K562 (cell line): Measurements from ENCODE around the gene SNUPN. TPM values are rescaled to one million over a fixed set of nuclear protein-coding genes. Genes with fewer than 3 reads are reported as not detected.

Experiments
- BRF1 ChIP-seq: IDR thresholded peaks from 3 replicates; pipeline ENCODE4 v1.6.1; 2011; ENCODE audit warnings: borderline replicate concordance, mild to moderate bottlenecking; ENCODE audit not compliant: insufficient read length; ENCODE audit errors: extremely low read depth
- C11orf30 ChIP-seq: fragments of 450-650 bp; IDR thresholded peaks from 2 replicates; pipeline ENCODE4 v1.6.1; 2016; ENCODE audit warnings: low read depth, mild to moderate bottlenecking
- CCAR2 ChIP-seq: fragments of 200-400 bp; formaldehyde crosslinking; IDR thresholded peaks from 2 replicates; pipeline ENCODE4 v1.6.1; 2017; ENCODE audit warnings: mild to moderate bottlenecking, low read depth, low read length
- E2F3 ChIP-seq: fragments of 250-450 bp; sonication (Bioruptor Pico); IDR thresholded peaks from 2 replicates; pipeline ENCODE4 v1.4.0; 2020; ENCODE audit warnings: mild to moderate bottlenecking
- FOXJ3 ChIP-seq: sonication (generic); formaldehyde crosslinking; IDR thresholded peaks from 2 replicates; pipeline ENCODE4 v1.4.0; 2020; ENCODE audit warnings: mild to moderate bottlenecking, missing genetic modification reagents
- FOXK1 ChIP-seq: sonication (generic); formaldehyde crosslinking; IDR thresholded peaks from 2 replicates; pipeline ENCODE4 v1.8.0; 2022; ENCODE audit warnings: missing genetic modification reagents, mild to moderate bottlenecking, borderline replicate concordance
- GTF3C2 ChIP-seq: IDR thresholded peaks from 3 replicates; pipeline ENCODE4 v1.6.1; 2011; ENCODE audit warnings: borderline replicate concordance, mild to moderate bottlenecking, moderate library complexity; ENCODE audit not compliant: insufficient read length; ENCODE audit errors: extremely low read depth
- HMBOX1 ChIP-seq: sonication (generic); IDR thresholded peaks from 2 replicates; pipeline ENCODE4 v1.6.1; 2016
- MEF2A ChIP-seq: IDR thresholded peaks from 2 replicates; pipeline ENCODE4 v1.6.1; 2011; ENCODE audit warnings: low read depth, mild to moderate bottlenecking, low read length, moderate library complexity; ENCODE audit not compliant: control insufficient read depth
- MNT ChIP-seq, 2 experiments: fragments of 450-650 bp; conservative IDR thresholded peaks; 2 replicates each; pipeline ENCODE4 v1.6.1; 2017; ENCODE audit warnings: mild to moderate bottlenecking in 2 of 2, moderate library complexity in 2 of 2
- MYNN ChIP-seq, 2 experiments: sonication (generic); formaldehyde crosslinking in 1 of 2; IDR thresholded peaks; 2 replicates each; pipeline versions ENCODE4 v1.5.0 to v1.6.1; 2016 to 2020; ENCODE audit warnings: antibody characterized with exemption in 1 of 2, missing genetic modification reagents in 1 of 2
- NR2F6 ChIP-seq: fragments of 450-650 bp; formaldehyde crosslinking; IDR thresholded peaks from 2 replicates; pipeline ENCODE4 v1.4.0; 2020; ENCODE audit warnings: mild to moderate bottlenecking
- RBM15 ChIP-seq: fragments of 200-400 bp; formaldehyde crosslinking; IDR thresholded peaks from 2 replicates; pipeline ENCODE4 v1.6.1; 2018; ENCODE audit warnings: mild to moderate bottlenecking, low read length, moderate library complexity; ENCODE audit not compliant: insufficient read depth
- SMARCB1 ChIP-seq: IDR thresholded peaks from 2 replicates; pipeline ENCODE4 v1.6.1; 2011; ENCODE audit warnings: improper control_type of control experiment, low read depth; ENCODE audit not compliant: insufficient read length
- ZBTB7A ChIP-seq: IDR thresholded peaks from 2 replicates; pipeline ENCODE4 v1.6.1; 2011; ENCODE audit warnings: low read depth, mild to moderate bottlenecking, low read length, moderate library complexity, borderline replicate concordance; ENCODE audit not compliant: control insufficient read depth
- ZFX ChIP-seq: sonication (generic); formaldehyde crosslinking; IDR thresholded peaks from 2 replicates; pipeline ENCODE4 v1.8.0; 2022; ENCODE audit warnings: mild to moderate bottlenecking, missing genetic modification reagents, moderate library complexity
- ZNF217 ChIP-seq: sonication (generic); formaldehyde crosslinking; IDR thresholded peaks from 2 replicates; pipeline ENCODE4 v1.8.0; 2022; ENCODE audit warnings: mild to moderate bottlenecking, missing genetic modification reagents
- ZNF274 ChIP-seq: IDR thresholded peaks from 2 replicates; pipeline ENCODE4 v1.6.1; 2011; ENCODE audit warnings: low read depth, mild to moderate bottlenecking, low read length, moderate library complexity, borderline replicate concordance
- ZNF354B ChIP-seq: fragments of 250-450 bp; sonication (Bioruptor Pico); IDR thresholded peaks from 2 replicates; pipeline ENCODE4 v1.4.0; 2020
- ZNF384 ChIP-seq: IDR thresholded peaks from 2 replicates; pipeline ENCODE4 v1.6.1; 2012; ENCODE audit warnings: low read depth, low read length, improper control_type of control experiment
- polyA plus RNA-seq, 8 experiments: library from polyadenylated mRNA; depleted of rRNA in 4 of 8; stranded (reverse) in 5 of 8; unstranded in 3 of 8; fragments of >200 nt; fragmentation: Nextera tagmentation in 2 of 8; fragmentation: Illumina TruSeq in 1 of 8; extraction: Ambion mirVana in 2 of 8; extraction: Trizol in 1 of 8; gene quantifications; 2 replicates each; pipeline versions ENCODE4 v1.2.1 to v1.2.3, GENCODE V29; 2011 to 2014; ENCODE audit warnings: inconsistent platforms in 1 of 8, missing spikeins in 1 of 8
- total RNA-seq, 7 experiments: library from RNA; depleted of rRNA in 6 of 7; stranded (reverse); fragments of >200 nt in 6 of 7; fragmentation: Illumina TruSeq in 2 of 7; extraction: Trizol in 2 of 7; gene quantifications; 2 replicates each; pipeline versions ENCODE4 v1.2.1 to v1.2.3, GENCODE V29; 2011 to 2021; ENCODE audit warnings: low replicate concordance in 1 of 7
- TF ChIP-seq, protein P1 (sequence below): sonication (generic); formaldehyde crosslinking; IDR thresholded peaks from 2 replicates; pipeline ENCODE4 v1.9.0; 2022; ENCODE audit warnings: mild to moderate bottlenecking, missing genetic modification reagents

Gene SNUPN
- total and polyA plus RNA-seq, 9 of the 15 experiments (the other 6 are each of a cell fraction or from before 2014, with no cell fraction given), result 32.2 to 78.3 (median 40.0) TPM

GRCh38 chr15:75651810-75652543, 26.5 kb upstream of the SNUPN start (continued):
- no peak for TF ChIP-seq MEF2A
- TF ChIP-seq ZBTB7A, result no peak
- TF ChIP-seq CCAR2, result no peak
- no peak for TF ChIP-seq ZNF217
- TF ChIP-seq NR2F6, result no peak
- TF ChIP-seq C11orf30, result no peak
- no peak for TF ChIP-seq FOXK1 (CRISPR knock-in tag)
- no peak for TF ChIP-seq ZNF274
- TF ChIP-seq ZNF384, result peak; percentile 10; the same call in 1 of the 2 replicates
- no peak for TF ChIP-seq ZNF354B (CRISPR knock-in tag)
- TF ChIP-seq MYNN (IDR thresholded peaks at IDR 0.05), result no peak
- TF ChIP-seq MYNN (CRISPR knock-in tag; IDR thresholded peaks at IDR 0.05), result no peak
- no peak for TF ChIP-seq BRF1
- no peak for TF ChIP-seq FOXJ3
- TF ChIP-seq, protein P1, sequence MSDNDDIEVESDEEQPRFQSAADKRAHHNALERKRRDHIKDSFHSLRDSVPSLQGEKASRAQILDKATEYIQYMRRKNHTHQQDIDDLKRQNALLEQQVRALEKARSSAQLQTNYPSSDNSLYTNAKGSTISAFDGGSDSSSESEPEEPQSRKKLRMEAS (CRISPR knock-in tag), result 0 out of 2 replicates have a peak, but pooled peaks have one; percentile 10
- no peak for TF ChIP-seq SMARCB1
- TF ChIP-seq MNT (conservative IDR thresholded peaks at IDR 0.05), result no peak
- TF ChIP-seq ZFX, result no peak
- TF ChIP-seq HMBOX1, result no peak
- no peak for TF ChIP-seq GTF3C2
- TF ChIP-seq RBM15, result no peak
- no peak for TF ChIP-seq E2F3
- TF ChIP-seq, all 486 proteins: peak for 15
